Measurements from ENCODE around the gene RXRA. TPM values are rescaled to one million over a fixed set of nuclear protein-coding genes. Genes with fewer than 3 reads are reported as not detected.

RXRA gene
- polyA plus RNA-seq, 3 donors = 15.8 to 91.0 (median 23.2) TPM

DNA sequence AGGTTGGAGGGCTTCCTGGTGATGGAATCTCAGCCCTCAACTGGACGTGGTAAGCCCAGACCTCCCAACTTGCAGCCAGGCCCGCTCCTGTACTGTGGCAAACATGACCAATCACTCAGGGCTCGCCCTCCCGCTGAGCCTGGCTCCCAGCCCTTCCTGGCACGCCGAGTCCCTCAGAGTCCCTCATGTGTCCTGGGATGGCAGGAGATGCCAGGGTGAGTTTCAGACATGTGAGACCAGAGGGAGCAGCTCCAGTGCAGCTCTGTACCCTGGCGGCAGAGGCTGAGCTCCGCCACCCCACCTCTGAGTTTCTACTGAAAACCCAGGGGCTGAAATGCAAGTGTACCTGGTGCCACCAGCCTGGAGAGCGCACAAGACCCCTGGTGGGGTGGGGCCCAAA, 42.0 kb upstream of the RXRA start:
- no peak overlapping the region for H3K4me3 ChIP-seq (replicated peaks in 1 of 3; ENCODE audit: low read depth in 2 of 3, low read length in 3 of 3)
- peaks cover 29 to 56% (median 34%) of the 10 kb centered on the region in 3 donors for H3K27me3 Mint-ChIP-seq (ENCODE audit: low read depth in 3 of 3)
- H3K36me3 ChIP-seq (replicated peaks in 1 of 2; ENCODE audit: control insufficient read depth in 1 of 2, insufficient read depth in 2 of 2, low read length in 2 of 2) = no peaks in the 10 kb centered on the region
- H2AFZ ChIP-seq (ENCODE audit: insufficient read depth, low read depth, low read length, poor library complexity, severe bottlenecking) = no peak overlapping the region
- peaks cover 11% of the 10 kb centered on the region for H3K4me1 Mint-ChIP-seq
- no peaks in the 10 kb centered on the region for H3K36me3 Mint-ChIP-seq
- H4K20me1 ChIP-seq (ENCODE audit: insufficient read depth, low read length) = no peaks in the 10 kb centered on the region
- no peak overlapping the region for H3K27ac ChIP-seq (ENCODE audit: low read depth in 1 of 2, low read length in 2 of 2)
- H3K27me3 ChIP-seq (ENCODE audit: control insufficient read depth in 2 of 2, insufficient read depth in 2 of 2, low read length in 2 of 2) = peaks cover 0 to 17% of the 10 kb centered on the region in 2 donors
- H3K27ac Mint-ChIP-seq = no peak overlapping the region
- H3K4me2 ChIP-seq (replicated peaks; ENCODE audit: extremely low read depth, low read length, poor library complexity, severe bottlenecking) = no peak overlapping the region
- no peak overlapping the region for H3K9ac ChIP-seq (ENCODE audit: insufficient read depth, low read length, poor library complexity, severe bottlenecking)
- no peak for TF ChIP-seq CTCF (IDR thresholded peaks at IDR 0.05)
- no peak overlapping the region for H3K4me3 Mint-ChIP-seq
- no peak for DNase-seq
- intact Hi-C loops (cut with micrococcal nuclease) = no loop called here
- H3K9me3 Mint-ChIP-seq = peaks cover 0 to 2% (median 0%) of the 10 kb centered on the region in 7 donors
- 100% methylated on average over 4 of the region's 9 CpGs for WGBS (ENCODE audit: insufficient coverage)
- no peaks in the 10 kb centered on the region for H3K79me2 ChIP-seq (ENCODE audit: insufficient read depth, low read length)
- H3K9me3 ChIP-seq (replicated peaks in 1 of 2; ENCODE audit: control insufficient read depth in 1 of 2, insufficient read depth in 1 of 2, low read length in 2 of 2) = no peaks in the 10 kb centered on the region
- H3K4me1 ChIP-seq (ENCODE audit: control insufficient read depth in 1 of 2, insufficient read depth in 2 of 2, low read length in 2 of 2) = peaks cover 7 to 9% of the 10 kb centered on the region in 2 donors

- Mint-ChIP-seq H3K4me1 (peaks cover 11% of the 10 kb centered on the region), H3K27ac (no peak overlapping the region), H3K27me3 (ENCODE audit: low read depth in 3 of 3) (peaks cover 29 to 60% (median 34%) of the 10 kb centered on the region in 3 donors), H3K9me3 (peaks cover 0 to 2% (median 0%) of the 10 kb centered on the region in 7 donors), H3K4me3 (no peak overlapping the region), H3K36me3 (no peaks in the 10 kb centered on the region)
- no peak for TF ChIP-seq CTCF (IDR thresholded peaks at IDR 0.05)
- Histone ChIP-seq H3K4me3 (replicated peaks in 1 of 3; ENCODE audit: low read depth in 2 of 3, low read length in 3 of 3) (no peak overlapping the region), H3K27me3 (ENCODE audit: control insufficient read depth in 2 of 2, insufficient read depth in 2 of 2, low read length in 2 of 2) (peaks cover 0 to 17% of the 10 kb centered on the region in 2 donors), H3K4me2 (replicated peaks; ENCODE audit: extremely low read depth, low read length, poor library complexity, severe bottlenecking) (no peak overlapping the region), H3K27ac (ENCODE audit: low read depth in 1 of 2, low read length in 2 of 2) (no peak overlapping the region), H3K4me1 (ENCODE audit: control insufficient read depth in 1 of 2, insufficient read depth in 2 of 2, low read length in 2 of 2) (peaks cover 7 to 9% of the 10 kb centered on the region in 2 donors), H3K9me3 (replicated peaks in 1 of 2; ENCODE audit: control insufficient read depth in 1 of 2, insufficient read depth in 1 of 2, low read length in 2 of 2) (no peaks in the 10 kb centered on the region), H2AFZ (ENCODE audit: insufficient read depth, low read depth, low read length, poor library complexity, severe bottlenecking) (no peak overlapping the region), H4K20me1 (ENCODE audit: insufficient read depth, low read length) (no peaks in the 10 kb centered on the region), H3K36me3 (replicated peaks in 1 of 2; ENCODE audit: control insufficient read depth in 1 of 2, insufficient read depth in 2 of 2, low read length in 2 of 2) (no peaks in the 10 kb centered on the region), H3K9ac (ENCODE audit: insufficient read depth, low read length, poor library complexity, severe bottlenecking) (no peak overlapping the region), H3K79me2 (ENCODE audit: insufficient read depth, low read length) (no peaks in the 10 kb centered on the region)
- intact Hi-C loops (cut with micrococcal nuclease) = no loop called here
- no peak for DNase-seq
- 92% methylated on average over 10 of the region's 12 CpGs for WGBS (ENCODE audit: insufficient coverage)
Measured at GRCh38 chr9:134284741-134285140, 41.5 kb upstream of the RXRA start.
